Sigmoid colon (tissue), 4 donors: ENCODE measurements around the gene CNN3.

ENCODE experiments used
- CTCF ChIP-seq, 4 experiments: fragments of 450-650 bp in 3 of 4; fragments of 200-600 bp in 1 of 4; IDR thresholded peaks; one replicate each; pipeline ENCODE4 v1.5.1; 2016 to 2019; ENCODE audit warnings: antibody characterized with exemption in 4 of 4, mild to moderate bottlenecking in 3 of 4, moderate library complexity in 2 of 4
- EP300 ChIP-seq, 4 donors: sonication (generic); formaldehyde crosslinking; IDR thresholded peaks; one replicate each; pipeline ENCODE4 v1.6.1; 2017; ENCODE audit warnings: antibody characterized with exemption in 4 of 4
- POLR2A ChIP-seq, 2 donors: fragments of 450-650 bp; IDR thresholded peaks; one replicate each; pipeline ENCODE4 v1.6.1; 2016; ENCODE audit warnings: antibody characterized with exemption in 2 of 2, mild to moderate bottlenecking in 2 of 2, moderate library complexity in 2 of 2

- no peak for TF ChIP-seq CTCF (IDR thresholded peaks at IDR 0.05)
- no peak for TF ChIP-seq POLR2A (IDR thresholded peaks at IDR 0.05)
- TF ChIP-seq EP300 (IDR thresholded peaks at IDR 0.05), result no peak
Observed at GRCh38 chr1:94958081-94958480, 31.2 kb upstream of the CNN3 start.
